GM21717 (cell line): Measurements from ENCODE around the gene CYP2A6.

Experiments
- ATAC-seq: cut with Tn5 transposase; IDR thresholded peaks from one replicate; pipeline ENCODE4 v1.9.1; 2021; ENCODE audit warnings: mild to moderate bottlenecking, moderate library complexity; ENCODE audit not compliant: unreplicated experiment

The CYP2A6 gene

DNA sequence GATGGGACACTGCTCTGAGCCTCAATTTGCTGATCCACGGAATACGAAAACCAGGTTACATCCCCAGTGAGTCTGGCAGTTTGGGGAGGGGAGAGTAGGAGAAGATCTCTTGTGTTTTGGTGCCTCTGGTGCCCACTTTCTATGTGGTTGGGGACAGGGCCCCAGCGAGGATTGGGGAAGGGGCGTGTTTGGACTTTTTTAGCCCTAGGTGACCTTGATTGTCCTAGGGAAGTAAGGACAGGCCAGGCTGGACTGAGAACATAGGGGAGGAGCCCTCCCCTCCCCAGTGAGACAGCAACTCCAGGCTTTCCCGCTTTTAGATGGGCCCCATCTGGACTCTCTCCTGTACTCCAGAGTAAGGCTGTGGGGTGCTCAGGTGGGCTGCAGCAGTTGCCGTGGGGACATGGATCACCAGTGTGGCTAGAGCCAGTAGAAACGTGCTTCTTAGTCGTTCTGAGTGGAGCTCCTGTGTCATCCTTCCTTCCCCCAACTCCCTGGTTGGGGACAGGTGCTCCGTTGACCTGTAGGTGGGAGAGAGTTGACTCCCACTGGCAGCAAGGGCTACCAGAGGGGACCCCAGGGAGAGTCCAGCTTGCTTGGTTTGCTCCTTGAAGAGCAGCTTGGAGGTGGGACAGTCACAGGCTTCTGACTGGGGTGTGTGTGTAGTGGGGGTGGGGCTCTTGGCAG is 46.9 kb downstream of the CYP2A6 start:
- no peak for ATAC-seq

DNA sequence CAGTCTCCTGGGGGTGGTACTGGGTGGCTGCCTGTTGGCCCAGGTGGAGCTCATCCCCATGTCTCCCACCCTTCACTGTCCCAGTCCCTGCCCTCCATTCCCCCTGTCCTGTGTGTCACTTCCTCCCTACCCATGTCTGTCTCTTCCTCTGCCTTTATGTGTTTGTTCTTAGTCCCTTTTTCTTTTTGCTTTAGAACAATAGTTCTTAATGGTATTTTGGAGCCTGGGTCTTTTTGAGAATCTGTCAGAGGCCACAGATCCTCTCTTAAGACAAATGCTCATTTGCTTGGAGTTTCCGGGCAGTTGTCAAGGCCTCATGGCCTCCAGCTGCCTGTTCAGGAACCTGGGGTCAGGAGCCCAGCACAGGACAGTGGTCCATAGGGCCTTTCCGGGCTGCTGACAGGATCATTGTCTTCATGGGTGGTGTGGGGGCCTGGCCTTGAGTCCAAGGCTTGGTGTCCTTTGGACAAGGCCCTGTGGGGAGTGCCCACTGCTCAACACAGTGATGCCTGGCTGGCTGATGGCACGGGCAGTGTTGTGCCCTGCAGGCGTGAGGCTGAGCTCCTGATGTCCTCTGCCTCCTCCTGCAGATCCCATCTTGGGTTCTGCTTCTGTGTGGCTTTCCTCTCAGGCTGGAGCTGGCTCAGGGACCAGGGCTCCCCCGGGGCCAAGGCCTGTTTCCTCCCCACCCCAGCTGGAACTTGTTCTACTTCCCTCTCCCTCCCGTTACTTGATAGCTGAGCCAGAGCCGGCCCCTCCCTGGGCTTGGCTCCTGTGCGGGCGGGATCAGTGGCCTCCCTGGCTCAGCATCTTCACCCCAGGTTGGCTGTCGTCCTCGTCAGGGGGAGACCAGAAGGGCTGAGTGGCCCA is 47.7 kb downstream of the CYP2A6 start:
- ATAC-seq: no peak

DNA sequence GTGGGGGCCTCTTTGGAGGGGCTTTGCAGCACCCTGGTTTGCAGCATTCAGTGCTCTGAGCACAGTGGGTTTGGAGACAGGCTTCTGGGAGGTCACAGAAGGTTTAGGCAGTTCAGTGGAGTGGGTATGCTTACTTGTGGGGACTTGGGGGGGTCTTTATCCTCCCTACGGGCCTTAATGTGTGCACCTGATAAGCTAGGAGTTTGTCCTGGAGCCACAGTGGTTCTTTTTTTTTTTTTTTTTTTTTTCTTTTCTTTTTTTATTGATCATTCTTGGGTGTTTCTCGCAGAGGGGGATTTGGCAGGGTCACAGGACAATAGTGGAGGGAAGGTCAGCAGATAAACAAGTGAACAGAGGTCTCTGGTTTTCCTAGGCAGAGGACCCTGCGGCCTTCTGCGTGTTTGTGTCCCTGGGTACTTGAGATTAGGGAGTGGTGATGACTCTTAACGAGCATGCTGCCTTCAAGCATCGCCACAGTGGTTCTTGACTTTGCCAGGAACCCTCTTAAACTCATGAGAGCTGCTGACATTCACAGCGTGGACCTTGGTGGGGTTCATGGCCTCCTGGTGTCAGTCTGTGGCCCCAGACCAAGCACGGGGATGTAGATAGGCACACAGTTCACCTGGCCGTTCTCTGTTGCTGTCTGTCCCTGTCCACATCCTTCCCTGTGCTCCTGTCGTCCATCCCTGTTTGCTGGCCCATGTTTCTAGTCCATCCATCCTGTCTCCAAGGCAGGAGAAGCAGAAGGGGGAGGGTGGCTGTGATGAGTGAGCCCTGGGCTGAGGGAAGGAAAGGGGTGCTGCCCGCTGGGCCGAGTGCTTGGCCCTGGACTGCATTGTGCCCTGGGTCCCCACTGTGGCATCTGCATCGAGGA is 48.6 kb downstream of the CYP2A6 start:
- ATAC-seq: no peak

DNA sequence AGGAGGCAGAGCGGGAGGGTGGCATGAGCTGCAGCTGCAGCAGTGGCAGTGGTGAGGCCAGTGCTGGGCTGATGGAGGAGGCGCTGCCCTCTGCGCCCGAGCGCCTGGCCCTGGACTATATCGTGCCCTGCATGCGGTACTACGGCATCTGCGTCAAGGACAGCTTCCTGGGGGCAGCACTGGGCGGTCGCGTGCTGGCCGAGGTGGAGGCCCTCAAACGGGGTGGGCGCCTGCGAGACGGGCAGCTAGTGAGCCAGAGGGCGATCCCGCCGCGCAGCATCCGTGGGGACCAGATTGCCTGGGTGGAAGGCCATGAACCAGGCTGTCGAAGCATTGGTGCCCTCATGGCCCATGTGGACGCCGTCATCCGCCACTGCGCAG is 49.3 kb downstream of the CYP2A6 start:
- ATAC-seq: no peak

DNA sequence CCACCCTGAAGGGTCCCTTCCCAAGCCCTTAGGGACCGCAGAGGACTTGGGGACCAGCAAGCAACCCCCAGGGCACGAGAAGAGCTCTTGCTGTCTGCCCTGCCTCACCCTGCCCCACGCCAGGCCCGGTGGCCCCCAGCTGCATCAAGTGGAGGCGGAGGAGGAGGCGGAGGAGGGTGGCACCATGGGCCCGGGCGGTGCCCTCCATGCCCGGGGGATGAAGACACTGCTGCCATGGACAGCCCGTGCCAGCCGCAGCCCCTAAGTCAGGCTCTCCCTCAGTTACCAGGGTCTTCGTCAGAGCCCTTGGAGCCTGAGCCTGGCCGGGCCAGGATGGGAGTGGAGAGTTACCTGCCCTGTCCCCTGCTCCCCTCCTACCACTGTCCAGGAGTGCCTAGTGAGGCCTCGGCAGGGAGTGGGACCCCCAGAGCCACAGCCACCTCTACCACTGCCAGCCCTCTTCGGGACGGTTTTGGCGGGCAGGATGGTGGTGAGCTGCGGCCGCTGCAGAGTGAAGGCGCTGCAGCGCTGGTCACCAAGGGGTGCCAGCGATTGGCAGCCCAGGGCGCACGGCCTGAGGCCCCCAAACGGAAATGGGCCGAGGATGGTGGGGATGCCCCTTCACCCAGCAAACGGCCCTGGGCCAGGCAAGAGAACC is 49.8 kb downstream of the CYP2A6 start:
- no peak for ATAC-seq

DNA sequence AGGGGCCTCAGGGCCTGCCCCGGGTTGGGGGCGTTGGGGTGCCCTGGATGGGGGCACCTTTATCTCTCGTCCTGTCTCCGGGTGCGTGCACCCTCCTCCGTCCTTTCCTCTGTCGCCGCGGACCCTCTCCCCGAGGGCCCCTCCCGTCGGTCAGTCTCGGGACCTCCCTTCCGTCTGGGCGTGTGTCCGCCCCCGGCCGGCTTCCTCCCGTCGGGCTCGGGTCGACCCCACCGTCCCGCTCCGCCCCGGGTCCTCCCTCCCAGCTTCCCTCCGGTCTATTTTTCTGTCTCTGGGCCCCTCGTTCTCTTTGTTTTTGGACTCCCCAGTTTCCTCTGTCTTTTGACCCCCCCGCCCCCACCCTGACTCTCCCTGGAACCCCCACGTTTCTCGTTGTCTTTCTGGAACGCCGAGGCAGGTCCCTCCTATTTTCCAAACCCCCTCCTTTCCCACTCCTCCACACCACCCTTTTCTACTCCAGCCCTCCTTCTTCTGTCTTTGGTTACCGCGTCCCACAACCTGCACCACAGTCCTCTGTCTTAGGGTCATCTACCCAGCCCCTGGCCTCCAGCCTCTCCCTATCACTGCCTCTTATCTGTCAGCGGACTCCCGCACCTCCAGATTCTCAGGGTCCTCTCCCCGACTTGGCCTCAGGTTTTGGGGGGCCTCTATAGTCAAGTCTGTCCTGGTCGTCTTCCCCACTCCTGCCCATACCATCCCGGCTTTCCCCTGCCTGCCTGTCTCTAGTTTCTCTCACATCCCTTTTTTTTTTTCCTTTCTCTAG is 50.5 kb downstream of the CYP2A6 start:
- no peak for ATAC-seq

DNA sequence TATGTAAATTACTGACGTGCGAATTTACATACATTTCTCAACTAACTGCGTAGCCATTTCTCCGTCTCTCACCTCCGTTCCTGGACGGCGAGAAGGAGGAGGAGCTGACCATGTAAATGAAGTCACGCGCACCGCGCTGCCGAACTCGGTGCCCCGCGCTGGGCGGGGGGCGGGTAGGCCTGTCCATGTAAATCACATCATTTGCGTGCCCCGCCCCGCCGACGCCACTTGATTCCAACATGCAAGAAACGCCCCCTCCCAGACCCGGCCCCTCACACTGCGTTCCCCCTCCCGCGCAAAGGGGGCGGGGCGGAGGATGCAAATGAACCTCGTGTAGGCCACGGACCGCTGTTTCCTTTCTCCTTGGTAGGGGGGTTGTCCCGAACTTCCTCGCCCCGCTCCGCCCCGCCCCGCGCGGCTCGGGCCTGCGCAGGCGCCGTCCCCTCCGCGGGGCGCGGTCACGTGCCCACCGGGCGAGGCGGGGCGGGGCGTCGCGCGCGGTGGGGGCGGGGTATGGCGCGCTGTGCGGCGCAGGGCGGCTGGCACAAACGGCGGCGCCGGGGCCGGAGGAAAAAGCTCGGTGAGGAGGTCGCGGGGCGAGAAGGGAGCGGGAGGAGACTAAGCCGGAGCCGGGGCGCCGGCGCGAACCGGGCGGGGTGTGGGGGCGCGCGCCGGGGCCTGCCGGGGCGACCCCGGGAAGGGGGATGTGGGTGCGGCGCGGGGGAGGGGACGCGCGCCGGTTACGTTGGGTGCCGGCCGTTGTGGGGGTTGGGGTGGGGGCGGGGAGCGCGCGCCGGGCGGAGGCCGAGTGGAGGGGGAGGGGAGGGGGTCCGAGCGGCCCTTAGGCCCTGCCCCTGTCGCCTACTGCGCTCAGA is 51.3 kb downstream of the CYP2A6 start, which contains the start of gene EGLN2:
Gene EGLN2 (plus strand): TSS at position 509 of the 875 bp plus-strand sequence. CDS start 1,382 bp downstream, outside the sequence.
- ATAC-seq: peak; percentile 64

DNA sequence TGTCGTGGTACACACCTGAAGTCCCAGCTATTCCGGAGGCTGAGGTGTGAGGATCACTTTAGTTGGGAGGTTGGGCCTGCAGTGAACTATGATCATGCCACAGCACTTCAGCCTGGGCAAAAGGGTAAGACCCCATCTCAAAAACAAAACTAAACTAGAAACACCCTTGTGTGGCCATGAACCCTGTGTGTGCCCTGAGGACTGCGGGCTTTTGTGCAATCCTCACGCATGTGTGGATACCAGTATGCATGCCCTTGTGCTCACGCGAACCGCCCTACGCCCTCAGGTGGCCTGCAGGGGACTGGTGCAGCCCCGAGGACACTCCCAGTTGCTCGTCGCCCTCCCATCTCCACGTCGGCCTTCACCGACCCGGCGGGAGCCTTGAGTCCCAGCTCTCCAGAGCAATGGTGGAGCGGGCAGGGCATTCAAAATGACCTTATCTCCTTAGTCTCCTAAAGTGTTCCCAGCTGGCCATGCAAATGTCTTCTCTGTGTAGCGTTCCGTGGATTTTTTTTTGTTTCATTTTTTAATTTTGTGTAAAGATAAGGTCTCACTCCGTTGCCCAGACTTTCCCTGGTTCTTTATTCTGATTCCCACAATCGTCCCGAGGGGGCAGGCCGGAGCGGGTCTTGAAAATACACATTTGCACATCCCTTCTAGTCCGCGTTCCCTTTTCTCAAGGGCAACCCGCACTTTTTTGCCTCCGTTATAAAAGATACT is 52.1 kb downstream of the CYP2A6 start:
- no peak for ATAC-seq

DNA sequence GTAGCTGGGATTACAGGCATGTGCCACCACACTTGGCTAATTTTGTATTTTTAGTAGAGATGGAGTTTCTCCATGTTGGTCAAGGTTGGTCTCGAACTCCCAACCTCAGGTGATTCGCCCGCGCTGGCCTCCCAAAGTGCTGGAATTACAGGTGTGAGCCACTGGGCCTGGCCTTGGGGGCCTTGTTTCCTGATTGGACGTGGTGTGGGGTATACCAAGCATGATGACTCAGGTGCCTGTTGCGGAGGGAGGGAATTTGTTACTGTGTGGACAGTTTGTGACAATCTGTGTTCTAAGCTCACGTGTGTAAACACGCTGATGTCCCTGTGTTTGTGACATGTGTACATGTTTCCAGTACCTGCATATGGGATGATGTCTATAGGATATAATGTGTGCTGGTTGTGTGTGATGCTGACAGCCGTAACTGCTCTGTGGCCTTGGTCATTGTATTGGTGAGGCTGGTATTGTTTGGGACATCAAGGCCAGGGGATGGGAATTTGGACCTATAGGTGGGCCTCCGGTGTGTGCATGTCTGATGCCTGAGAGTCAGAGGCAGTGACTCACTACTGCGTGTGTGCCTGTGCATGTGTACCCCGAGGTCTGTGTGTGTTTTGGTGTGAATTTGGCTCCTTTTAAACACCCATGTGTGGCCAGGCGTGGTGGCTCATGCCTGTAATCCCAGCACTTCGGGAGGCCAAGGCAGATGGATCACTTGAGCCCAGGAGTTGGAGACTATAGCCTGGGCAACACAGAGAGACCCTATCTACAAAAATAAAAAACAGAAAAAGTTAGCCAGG is 52.9 kb downstream of the CYP2A6 start:
- no peak for ATAC-seq
